Measurements from ENCODE around the gene BMERB1.

Gene BMERB1

DNA sequence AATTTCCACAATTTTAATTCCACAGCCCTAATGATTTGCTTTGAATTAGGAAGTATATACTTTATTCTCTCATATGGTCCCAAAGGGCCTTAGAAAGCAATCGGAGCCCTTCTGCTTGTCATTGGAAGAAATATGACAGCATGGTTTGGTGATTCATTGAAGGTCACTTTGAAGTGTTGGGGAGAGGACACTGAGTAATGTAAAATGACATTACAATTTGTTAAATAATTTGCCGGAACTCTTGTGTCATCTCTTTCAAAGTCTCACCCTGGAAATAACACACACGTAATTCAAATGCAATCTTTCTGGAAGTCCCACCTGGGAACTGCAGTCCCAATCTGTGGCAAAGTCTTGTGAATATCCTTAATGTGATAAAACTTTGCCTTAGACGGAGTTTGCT, 59.8 kb downstream of the BMERB1 start:
- DNase-seq = no peak

DNA sequence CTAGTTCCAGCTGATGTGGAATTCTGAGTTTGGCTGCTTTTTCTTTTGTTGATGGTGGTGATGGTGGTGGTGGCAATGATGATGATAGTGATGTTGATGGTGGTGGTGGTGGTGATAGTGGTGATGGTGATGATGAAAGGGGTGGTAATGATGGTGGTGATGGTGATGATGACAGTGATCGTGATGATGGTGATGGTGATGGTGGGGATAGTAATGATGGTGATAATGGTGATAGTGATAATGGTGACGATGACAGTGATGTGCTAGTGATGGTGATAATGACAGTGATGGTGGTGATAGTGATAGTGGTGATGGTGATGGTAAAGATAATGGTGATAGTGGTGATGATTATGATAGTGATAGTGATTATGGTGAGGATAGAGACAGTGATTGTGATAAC, 61.5 kb downstream of the BMERB1 start:
- DNase-seq = no peak

DNA sequence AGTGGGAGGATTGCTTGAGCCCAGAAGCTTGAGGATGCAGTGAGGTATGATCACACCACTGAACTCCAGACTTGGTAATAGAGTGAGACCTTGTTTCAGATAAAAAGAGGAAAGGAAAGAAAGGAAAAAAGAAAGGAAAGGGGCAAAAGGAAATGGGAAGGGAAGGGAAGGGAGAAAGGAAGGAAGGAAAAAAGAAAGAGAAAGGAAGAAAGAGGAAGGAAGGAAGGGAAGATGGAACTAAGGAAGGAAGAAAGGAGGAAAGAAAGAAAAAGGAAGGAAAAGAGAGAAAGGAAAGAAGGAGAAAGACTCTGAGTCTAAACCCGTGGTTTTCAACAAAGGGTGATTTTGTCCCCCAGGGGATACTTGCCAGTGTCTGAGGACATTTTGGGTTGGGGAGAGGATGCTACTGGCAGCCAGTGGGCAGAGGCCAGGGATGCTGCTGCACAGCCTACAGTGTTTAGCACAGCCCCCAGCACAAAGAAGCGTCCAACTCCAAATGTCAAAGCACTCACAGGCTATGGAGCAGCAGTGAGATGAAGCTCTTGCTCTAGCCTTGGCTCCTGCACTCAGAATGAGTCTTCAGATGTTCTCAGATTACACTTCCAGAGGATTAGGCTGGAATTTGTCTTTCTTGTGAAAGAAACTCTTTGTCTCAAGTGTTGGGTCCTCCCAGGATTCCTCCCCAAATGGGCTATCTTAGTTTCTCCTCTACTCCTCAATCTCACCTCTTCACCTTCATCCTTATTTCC, 64.2 kb downstream of the BMERB1 start:
- no peak for DNase-seq

DNA sequence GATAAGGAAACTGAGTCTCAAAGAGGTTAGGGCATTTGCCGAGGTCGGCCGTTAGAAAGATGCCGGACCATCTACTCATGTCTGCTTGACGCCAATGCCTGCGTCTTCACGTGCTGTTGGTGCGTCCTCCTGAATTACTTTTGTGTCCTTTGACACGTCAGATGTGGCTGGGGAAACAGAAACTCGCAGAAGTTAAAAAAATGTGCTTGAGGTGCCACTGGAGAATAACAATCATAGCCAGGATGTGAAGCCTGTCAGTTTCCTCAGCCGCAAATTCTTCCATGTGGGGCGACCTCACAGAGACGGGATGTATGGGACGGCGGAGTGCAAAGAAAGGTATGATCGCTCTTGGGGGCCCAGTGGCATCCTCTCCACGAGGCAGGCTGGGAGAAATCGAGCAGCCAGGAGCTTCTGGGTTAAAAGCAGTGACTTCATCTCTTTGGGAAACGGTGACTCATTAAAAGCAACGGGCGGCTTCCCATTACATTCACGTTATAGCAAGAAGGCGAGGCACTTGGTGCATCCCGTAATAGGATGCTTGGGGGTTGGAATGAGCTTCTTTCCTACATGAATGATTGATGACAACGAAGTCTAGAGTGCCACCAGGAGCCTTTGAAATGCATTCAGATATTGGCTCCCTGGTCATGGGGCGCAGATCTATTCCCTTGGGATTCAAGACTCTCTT, 67.8 kb downstream of the BMERB1 start:
- peak in 16 of 56 donors; percentile 1 to 42 (median 18) for DNase-seq

DNA sequence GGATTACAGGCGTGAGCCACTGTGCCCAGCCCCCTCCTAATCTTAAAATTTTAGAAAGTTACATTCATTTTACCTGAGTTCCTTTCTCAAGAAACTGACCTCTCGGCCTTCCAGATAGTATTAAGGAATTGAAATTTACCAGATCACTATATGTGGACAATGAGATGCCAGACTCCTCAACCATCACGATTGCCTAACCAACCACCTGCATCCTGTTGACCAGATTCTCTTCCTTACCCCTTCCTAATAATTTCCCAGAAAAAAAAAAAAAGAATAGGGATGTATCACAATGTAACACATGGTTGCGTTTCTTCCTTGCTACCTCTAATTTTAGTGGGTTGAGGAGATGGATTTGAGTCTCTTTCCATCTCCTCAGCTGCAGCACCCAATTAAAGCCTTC, 72.1 kb downstream of the BMERB1 start:
- no peak for DNase-seq

DNA sequence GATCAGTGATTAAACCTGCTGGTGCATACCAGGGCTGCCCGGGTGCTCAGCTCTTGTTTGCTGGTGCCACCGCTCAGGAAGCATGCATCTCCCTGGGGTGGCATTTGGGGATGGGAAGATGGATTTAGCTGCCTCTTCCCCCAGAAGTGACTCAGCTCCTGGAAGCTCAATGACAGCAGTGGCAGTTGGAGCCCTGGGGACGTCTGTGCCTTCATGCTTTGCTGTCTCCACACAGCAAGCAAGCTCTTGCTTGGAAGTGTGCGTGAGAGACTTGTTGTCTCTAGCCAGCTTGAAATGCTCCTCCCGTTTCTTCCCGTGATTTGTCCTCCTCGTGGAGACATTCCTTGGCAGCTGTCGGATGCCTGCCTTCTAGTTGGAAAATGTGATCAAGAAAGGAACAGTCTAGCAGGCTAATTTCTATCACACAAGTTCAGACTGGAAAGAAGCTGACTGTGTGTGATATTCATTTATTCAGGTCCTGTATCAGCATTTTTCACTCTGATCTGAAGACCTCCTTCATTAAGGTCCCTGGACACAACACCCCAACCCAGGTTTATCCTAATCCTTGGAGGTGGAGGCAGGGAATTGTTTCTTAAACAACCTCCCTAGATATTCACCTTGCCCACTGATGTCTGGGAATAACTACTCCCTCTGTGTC, 73.0 kb downstream of the BMERB1 start:
- DNase-seq = peak in 32 of 56 donors; percentile 3 to 61 (median 19)

DNA sequence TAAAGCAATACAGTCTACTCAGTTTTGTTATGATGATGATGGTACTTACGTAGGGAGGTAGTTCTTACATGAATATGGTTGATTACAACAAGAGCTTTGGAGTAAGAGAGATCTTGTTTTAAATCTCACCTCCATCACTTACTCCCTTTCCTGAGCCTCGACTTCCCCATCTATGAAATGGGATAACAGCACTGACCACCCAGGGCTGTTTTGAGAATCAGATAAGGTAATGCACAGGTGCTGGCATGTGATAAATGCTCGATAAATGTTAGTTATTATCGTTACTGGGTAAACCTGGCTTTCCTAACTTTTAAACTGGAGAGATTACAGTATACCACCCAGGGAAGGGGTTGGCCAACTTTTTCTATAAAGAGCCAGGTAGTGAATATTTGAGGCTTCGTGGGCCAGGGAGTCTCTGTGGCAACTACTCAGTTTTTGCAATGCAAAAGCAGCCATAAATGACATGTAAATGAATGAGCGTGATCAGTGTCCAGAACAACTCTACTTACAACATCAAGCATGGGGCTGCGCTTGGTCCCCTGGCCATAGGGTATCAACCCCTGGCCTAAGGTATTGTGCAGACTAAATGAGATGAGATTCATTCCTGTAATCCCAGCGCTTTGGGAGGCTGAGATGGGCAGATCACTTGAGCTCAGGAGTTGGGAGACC, 73.7 kb downstream of the BMERB1 start:
- DNase-seq = no peak

DNA sequence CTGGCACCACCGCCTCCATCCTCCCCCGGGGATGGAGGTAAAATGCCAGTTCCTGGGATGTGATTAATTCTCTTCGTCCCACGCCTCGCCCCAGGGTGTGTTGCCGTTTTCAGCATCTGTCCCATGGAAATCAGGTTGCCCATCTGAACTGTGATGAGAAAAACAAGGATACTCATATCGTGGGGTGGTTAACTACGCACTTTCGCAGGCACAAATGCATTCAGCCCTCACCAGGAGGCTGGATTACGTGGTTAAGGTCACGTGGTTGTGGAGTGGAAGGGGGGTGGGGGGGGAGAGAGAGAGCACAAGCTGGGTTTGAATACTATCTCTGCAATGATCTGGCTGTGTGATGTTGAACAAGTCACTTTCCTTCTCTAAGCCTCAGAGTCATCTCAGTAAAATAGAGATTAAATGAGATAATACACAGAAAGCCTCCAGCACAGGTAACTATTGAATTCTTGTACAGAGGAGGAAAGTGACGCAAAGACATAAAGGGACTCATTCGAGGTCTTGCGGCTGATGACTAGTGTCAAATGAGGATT, 74.7 kb downstream of the BMERB1 start:
- DNase-seq = no peak

DNA sequence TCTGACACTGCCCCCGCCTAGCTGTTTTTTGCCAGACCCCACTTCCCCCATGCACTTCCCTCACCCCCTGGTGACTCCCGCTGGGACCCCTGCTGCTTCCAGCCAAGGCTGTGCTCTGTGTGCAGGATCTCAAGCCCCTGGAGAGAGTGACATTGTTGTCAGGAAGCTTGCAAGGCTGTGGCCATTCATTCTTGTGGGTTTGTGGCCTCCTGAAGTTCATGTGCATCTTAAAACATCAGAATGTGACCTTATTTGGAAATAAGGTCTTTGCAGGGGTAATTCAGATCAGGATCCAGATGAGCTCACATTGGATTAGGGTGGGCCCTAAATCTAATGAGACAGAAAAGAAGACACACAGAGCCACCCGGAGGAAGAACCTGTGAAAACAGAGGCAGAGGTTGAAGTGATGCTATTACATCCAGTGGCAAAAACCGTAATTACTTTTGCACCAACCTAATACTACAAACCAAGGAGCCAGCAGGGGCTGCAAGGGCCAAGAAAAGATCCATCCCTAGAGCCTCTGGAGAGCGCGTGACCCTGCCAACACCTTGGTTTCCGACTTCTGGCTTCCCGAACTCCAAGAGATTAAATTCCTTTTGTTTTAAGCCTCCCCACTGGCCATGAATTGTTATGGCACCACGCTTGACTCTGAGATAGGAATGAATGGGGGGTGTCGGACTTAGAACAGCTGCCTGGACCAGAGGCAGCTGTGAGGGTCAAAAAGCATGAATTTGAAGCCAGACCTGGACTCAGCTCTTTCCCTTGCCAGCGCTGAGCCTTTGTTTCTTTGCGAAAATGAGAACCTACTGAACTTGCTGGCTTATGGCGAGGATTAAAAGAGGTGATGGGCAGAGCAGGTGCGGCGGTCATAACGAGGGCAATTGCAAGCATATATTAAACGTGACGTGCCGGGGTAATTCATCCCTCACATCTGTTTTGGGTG, 75.5 kb downstream of the BMERB1 start:
- DNase-seq = no peak

DNA sequence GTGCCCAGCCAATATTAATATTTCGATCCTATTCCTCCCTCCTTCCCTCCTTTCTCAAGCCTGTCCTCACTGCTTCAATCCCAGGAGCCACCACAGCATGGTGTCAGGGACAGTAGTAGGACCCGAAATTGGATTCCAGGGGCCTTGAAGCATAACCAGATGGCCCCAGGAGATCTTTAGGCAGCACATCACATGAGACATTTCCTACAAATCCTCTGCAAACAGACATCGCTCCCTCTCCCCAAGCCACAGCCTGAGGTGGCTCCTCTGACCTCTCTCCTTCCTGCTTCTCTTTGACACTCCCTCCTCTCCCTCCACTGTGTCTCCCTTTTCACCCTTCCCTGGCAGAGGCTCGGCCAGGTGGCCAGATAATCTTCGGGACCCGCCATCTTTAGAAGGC, 76.6 kb downstream of the BMERB1 start:
- DNase-seq = no peak

DNA sequence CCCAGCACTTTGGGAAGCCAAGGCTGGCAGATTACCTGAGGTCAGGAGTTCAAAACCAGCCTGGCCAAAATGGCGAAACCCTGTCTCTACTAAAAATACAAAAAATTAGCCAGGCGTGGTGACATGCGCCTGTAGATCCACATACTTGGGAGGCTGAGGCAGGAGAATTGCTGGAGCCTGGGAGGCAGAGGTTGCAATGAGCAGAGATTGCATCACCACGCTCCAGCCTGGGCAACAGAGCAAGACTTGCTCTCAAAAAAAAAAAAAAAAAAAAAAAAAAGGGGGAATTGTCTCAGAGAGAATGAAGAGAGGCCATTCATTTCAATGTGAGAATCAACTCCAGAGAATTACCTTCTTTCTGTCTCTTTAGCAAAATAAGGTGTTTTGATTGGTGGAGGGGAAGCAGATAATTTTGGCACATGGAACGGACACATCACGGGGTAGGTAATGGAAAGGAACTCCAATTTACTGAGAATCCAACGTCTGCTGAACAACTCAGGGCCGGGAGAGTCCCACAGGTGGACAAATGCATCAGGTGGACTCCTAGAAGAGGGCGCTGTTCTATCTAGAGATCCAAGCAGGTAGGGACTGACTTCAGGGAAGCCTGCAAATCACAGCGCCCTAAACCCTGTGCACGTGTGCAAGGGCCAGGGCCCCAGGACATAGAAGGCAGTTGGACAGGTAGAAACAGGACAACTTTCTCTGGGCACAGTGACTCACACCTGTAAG, 77.5 kb downstream of the BMERB1 start:
- DNase-seq = no peak

DNA sequence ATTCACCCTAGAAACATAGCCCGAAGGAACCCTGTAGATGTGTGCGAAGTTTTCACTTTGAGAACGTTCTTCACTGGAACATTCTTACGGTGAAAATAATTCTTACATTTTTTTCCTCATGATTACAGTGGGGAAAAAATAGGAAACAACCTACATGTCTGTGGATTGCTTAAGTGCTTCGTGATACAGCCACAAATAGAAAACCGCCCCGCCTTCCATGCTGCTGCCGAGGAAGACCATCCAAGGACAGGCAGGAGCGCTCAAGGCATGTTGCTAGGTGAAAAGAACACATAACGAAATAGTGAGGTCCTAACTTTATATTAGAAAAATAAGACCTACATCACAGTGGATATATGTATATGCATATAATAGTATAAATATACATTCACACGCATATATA, 78.8 kb downstream of the BMERB1 start:
- DNase-seq = no peak

DNA sequence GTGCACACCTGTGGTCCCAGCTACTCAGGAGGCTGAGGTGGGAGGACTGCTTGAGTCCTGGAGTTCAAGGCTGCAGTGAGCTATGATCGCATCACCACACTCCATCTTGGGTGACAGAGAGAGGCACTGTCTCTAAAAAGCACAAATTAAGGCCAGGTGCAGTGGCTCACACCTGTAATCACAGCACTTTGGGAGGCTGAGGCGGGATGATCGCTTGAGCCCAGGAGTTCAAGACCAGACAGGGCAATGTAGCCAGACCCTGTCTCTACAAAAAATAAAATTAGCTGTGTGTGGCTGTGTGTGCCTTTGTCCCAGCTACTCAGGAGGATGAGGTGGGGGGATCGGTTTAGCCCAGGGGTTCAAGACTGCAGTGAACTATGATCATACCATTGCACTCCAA, 81.6 kb downstream of the BMERB1 start:
- no peak for DNase-seq

DNA sequence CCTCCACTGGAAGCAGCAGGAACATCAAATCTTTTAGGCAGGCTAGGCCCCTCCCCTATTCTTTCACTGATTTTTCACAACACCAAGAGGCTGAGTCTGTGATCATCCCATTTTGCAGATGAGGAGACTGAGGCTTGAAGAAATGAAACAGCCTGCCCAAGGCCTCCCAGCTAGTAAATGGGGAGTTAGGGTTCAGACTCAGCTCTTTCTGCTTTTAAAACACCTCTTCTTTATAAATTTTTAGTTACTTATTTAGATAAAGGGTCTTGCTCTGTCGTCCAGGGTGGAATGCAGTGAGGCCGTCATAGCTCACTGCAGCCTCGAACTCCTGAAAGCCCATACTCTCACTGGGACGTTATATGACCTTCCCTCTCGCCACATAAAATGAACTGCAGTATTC, 82.2 kb downstream of the BMERB1 start:
- DNase-seq = no peak

DNA sequence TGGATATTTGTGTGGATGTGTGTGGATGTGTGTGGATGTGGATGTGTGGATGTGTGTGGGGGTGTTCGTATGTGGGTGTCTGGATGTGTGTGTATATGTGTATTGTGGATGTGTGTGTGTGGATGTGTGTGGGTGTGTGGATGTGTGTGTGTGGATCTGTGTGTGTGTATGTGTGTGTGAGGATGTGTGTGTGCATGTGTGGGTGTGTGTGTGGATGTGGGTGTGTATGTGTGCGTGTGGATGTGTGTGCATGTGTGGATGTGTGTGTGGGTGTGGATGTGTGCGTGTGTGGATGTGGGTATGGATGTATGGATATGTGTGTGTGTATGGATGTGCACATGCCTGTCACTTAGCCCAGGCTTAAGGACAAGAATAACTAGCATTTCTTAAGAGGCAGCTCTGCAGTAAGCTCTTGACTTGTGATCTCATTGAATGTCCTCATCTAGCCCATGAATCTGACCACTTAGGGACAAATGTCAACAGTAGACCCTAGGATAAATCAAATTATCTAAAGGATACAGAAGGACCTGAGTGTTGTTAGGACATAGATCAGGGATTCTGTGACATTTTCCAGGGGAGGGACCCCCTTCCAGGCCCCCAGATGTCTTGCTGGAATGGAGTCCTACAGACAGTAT, 83.5 kb downstream of the BMERB1 start:
- no peak for DNase-seq

DNA sequence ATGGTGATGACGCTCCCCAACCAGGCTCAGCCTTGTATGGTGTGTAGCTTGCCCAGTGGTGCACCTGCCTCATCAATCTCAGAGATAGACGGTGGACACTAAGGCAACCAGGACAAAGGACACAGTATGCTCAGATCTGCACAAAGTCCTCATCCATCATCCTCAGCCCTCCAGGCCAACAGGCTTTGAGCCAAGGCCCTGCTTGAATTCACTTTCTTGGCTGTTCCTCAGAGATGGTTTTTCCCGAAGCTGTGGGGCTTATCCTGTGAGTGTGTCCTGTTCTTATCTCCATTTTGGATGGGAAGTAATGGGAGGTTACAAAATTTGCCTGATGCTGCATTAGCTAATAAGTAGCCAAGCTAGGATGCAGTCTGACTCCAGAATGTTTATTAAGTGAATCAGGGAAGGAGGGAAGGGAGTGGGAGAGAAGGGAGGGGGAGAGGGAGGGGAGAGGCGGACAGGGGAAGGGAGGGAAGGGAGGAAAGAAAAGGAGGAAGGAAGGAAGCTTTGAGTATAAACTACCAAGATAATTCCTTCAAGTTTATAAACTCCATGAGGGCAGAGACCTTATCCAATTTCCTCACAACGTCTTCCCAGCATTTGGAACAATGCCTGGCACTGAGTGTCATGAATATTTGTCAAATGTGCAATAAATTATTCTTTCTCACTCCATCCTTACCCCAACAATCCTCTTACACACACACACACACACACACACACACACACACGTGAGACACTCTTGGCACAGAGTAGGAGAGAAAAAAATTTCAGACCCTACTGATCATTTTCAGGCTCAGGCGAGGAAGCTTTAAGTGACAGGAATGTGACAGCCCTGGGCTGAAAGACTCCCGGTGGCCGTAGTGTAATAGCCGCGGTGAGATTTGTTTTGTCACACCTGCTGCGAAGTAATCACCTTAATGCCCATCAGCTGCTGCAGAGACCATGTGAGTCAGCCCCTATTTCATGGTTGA, 84.3 kb downstream of the BMERB1 start:
- DNase-seq = peak in 8 of 56 donors; percentile 1 to 25 (median 11)

DNA sequence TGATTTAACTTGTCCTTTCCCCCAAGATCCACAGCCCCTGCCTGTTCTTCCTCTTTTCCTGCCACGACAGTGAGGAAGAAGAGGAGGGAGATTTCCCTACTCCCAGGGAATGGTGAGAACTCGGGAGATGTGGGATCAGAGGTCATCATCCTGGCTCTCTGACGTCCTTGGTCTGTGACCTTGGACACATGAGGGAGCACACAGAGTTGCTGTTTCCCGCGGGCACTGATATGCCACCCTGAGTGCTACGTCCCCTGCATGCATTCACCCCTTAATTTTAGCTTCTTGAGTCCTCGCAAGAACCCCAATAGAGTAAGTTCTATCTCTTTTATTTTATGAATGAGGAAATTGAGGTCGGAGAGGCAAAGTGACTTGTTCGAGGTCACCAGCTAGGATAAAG, 85.4 kb downstream of the BMERB1 start:
- DNase-seq = no peak

DNA sequence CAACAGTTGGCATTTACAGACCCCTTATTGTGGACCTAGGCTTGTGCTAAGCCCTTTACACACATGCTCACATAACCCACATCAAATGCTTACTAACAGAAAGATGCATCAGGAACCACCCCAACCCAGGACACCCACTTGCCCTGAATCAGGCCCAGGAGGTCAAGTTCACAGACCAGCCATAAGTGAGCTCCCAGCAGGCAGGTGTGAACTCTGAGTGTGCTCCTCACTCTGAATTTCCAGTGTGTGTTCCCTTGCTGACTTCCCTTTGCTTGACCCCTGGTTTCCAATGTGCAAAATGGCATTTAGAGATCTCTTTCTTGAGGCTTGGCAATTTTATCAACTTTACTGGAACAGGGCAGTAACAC, 87.0 kb downstream of the BMERB1 start:
- no peak for DNase-seq
